Measurements from ENCODE around the gene TGFBR2. TPM values are rescaled to one million over a fixed set of nuclear protein-coding genes. Genes with fewer than 3 reads are reported as not detected.

Gene TGFBR2
- polyA plus RNA-seq, 3 donors, result 46.6 to 60.3 (median 57.0) TPM

DNA sequence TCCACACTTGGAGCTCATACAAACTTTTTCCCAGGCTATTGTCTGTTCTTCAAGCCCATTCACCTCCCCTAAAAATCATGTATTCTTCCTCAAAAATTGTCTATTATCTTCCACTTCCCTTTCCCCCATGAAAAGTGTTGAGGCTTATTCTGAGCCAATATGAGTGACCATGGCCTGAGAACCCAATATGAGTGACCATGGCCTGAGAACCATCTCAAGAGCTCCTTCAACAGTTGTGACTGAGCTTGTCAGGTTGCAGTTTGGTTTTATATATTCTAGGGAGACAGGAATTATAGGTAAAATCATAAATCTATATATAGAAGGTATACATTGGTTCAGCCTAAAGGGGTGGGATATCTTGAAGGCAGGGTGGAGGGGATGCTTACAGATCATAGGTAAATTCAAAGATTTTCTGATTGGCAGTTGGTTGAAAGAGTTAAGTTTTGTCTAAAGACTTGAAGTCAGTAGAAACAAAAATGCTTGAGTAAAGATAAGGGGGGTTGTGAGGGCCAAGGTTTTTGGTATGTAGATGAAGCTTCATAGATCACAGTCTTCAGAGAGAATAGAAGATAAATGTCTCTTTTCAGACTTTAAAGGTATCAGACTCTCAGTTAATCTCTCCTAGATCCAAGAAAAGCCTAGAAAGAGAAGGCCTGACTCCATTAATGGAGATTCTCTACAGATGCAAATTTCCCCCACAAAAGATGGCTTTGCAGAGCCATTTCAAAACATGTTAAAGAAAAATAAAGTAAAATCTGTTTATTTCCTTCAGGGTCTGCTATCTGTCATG is 95.8 kb downstream of the TGFBR2 start:
- H3K4me1 Mint-ChIP-seq, result no peaks in the 10 kb centered on the region
- H3K27me3 ChIP-seq (ENCODE audit: control insufficient read depth in 2 of 2, insufficient read depth in 2 of 2, low read length in 2 of 2), result no peaks in the 10 kb centered on the region
- peaks cover 16 to 17% of the 10 kb centered on the region in 2 donors for H3K36me3 Mint-ChIP-seq
- no peaks in the 10 kb centered on the region for H3K27me3 Mint-ChIP-seq (ENCODE audit: low read depth in 3 of 3)
- peaks cover 0 to 19% of the 10 kb centered on the region in 2 donors for H3K36me3 ChIP-seq (replicated peaks in 1 of 2; ENCODE audit: control insufficient read depth in 1 of 2, insufficient read depth in 2 of 2, low read length in 2 of 2)
- no peak overlapping the region for H3K4me2 ChIP-seq (replicated peaks; ENCODE audit: extremely low read depth, low read length, poor library complexity, severe bottlenecking)
- H3K27ac ChIP-seq (ENCODE audit: low read depth in 1 of 2, low read length in 2 of 2), result no peak overlapping the region
- H3K27ac Mint-ChIP-seq, result no peak overlapping the region
- no peaks in the 10 kb centered on the region for H3K79me2 ChIP-seq (ENCODE audit: insufficient read depth, low read length)
- no peaks in the 10 kb centered on the region for H3K9me3 ChIP-seq (replicated peaks in 1 of 2; ENCODE audit: control insufficient read depth in 1 of 2, insufficient read depth in 1 of 2, low read length in 2 of 2)
- TF ChIP-seq, protein P1, sequence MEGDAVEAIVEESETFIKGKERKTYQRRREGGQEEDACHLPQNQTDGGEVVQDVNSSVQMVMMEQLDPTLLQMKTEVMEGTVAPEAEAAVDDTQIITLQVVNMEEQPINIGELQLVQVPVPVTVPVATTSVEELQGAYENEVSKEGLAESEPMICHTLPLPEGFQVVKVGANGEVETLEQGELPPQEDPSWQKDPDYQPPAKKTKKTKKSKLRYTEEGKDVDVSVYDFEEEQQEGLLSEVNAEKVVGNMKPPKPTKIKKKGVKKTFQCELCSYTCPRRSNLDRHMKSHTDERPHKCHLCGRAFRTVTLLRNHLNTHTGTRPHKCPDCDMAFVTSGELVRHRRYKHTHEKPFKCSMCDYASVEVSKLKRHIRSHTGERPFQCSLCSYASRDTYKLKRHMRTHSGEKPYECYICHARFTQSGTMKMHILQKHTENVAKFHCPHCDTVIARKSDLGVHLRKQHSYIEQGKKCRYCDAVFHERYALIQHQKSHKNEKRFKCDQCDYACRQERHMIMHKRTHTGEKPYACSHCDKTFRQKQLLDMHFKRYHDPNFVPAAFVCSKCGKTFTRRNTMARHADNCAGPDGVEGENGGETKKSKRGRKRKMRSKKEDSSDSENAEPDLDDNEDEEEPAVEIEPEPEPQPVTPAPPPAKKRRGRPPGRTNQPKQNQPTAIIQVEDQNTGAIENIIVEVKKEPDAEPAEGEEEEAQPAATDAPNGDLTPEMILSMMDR (IDR thresholded peaks at IDR 0.05), result no peak
- H3K9ac ChIP-seq (ENCODE audit: insufficient read depth, low read length, poor library complexity, severe bottlenecking), result no peak overlapping the region
- no peak overlapping the region for H2AFZ ChIP-seq (ENCODE audit: insufficient read depth, low read depth, low read length, poor library complexity, severe bottlenecking)
- no peak overlapping the region for H3K4me3 Mint-ChIP-seq
- intact Hi-C loops (cut with micrococcal nuclease), result no loop called here
- no peak for DNase-seq
- peaks cover 17% of the 10 kb centered on the region for H4K20me1 ChIP-seq (ENCODE audit: insufficient read depth, low read length)
- H3K9me3 Mint-ChIP-seq, result peaks cover 0 to 7% (median 4%) of the 10 kb centered on the region in 7 donors
- no peak overlapping the region for H3K4me3 ChIP-seq (replicated peaks in 1 of 3; ENCODE audit: low read depth in 2 of 3, low read length in 3 of 3)
- H3K4me1 ChIP-seq (ENCODE audit: control insufficient read depth in 1 of 2, insufficient read depth in 2 of 2, low read length in 2 of 2), result no peaks in the 10 kb centered on the region

DNA sequence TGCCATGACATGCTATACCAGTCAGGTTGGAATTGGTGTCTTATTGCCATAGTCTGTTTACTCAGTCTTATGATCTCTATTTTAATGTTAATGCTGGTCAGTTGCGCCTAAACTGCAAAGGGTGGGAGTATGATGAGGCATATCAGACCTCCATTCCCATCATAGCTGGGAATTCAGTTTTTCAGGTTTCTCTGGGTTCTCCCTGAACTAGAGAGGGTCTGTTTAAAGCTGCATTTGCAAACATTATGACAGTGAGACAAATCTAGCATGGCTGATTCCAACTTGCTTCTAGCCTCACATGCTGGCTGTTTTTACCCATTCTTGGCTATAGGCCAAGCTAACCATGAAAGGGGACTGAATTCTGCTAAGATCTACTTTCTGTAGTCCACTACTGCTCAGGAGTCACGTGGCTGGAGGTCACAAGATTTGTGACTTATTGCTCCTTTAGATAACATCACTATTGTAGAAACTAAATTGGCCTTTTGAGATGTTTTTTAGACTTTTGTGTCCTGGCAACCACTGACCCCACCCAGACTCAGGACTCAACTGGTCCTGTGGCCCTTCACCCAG is 96.5 kb downstream of the TGFBR2 start:
- H3K4me3 ChIP-seq (replicated peaks in 1 of 3; ENCODE audit: low read depth in 2 of 3, low read length in 3 of 3), result no peak overlapping the region
- Mint-ChIP-seq H3K9me3 (peaks cover 0 to 7% (median 4%) of the 10 kb centered on the region in 7 donors), H3K36me3 (peaks cover 11% of the 10 kb centered on the region in 2 donors), H3K4me3 (no peak overlapping the region), H3K27ac (peak overlapping the region in 1 of 7 donors; percentile 33), H3K4me1 (no peaks in the 10 kb centered on the region), H3K27me3 (ENCODE audit: low read depth in 3 of 3) (no peaks in the 10 kb centered on the region)
- no peaks in the 10 kb centered on the region for H3K9me3 ChIP-seq (replicated peaks in 1 of 2; ENCODE audit: control insufficient read depth in 1 of 2, insufficient read depth in 1 of 2, low read length in 2 of 2)
- intact Hi-C loops (cut with micrococcal nuclease), result no loop called here
- H3K79me2 ChIP-seq (ENCODE audit: insufficient read depth, low read length), result no peaks in the 10 kb centered on the region
- no peak overlapping the region for H3K4me2 ChIP-seq (replicated peaks; ENCODE audit: extremely low read depth, low read length, poor library complexity, severe bottlenecking)
- no peaks in the 10 kb centered on the region for H3K4me1 ChIP-seq (ENCODE audit: control insufficient read depth in 1 of 2, insufficient read depth in 2 of 2, low read length in 2 of 2)
- H3K9ac ChIP-seq (ENCODE audit: insufficient read depth, low read length, poor library complexity, severe bottlenecking), result no peak overlapping the region
- H2AFZ ChIP-seq (ENCODE audit: insufficient read depth, low read depth, low read length, poor library complexity, severe bottlenecking), result no peak overlapping the region
- H3K27me3 ChIP-seq (ENCODE audit: control insufficient read depth in 2 of 2, insufficient read depth in 2 of 2, low read length in 2 of 2), result no peaks in the 10 kb centered on the region
- H3K27ac ChIP-seq (ENCODE audit: low read depth in 1 of 2, low read length in 2 of 2), result no peak overlapping the region
- peaks cover 15% of the 10 kb centered on the region for H4K20me1 ChIP-seq (ENCODE audit: insufficient read depth, low read length)
- H3K36me3 ChIP-seq (replicated peaks in 1 of 2; ENCODE audit: control insufficient read depth in 1 of 2, insufficient read depth in 2 of 2, low read length in 2 of 2), result peaks cover 0 to 12% of the 10 kb centered on the region in 2 donors
- DNase-seq, result no peak
- TF ChIP-seq, protein P1 (IDR thresholded peaks at IDR 0.05), result no peak
- WGBS (ENCODE audit: insufficient coverage), result no CpG with 5 or more reads among the region's 2 CpGs

All from CD14-positive monocyte (primary cell).